ENCODE measurements around the gene CFAP74. TPM values are rescaled to one million over a fixed set of nuclear protein-coding genes. Genes with fewer than 3 reads are reported as not detected.

Gene CFAP74
- total RNA-seq, 1 experiment from 2014 or later, result 0.28 TPM

GRCh38 chr1:1938613-1939295 lies 64.8 kb downstream of the CFAP74 start:
- Histone ChIP-seq H2BK12ac (ENCODE audit: insufficient read length, low read depth, low read length) (no peak overlapping the region), H2BK5ac (ENCODE audit: insufficient read length, low read length) (no peak overlapping the region), H3K4ac (ENCODE audit: low read depth, low read length) (no peak overlapping the region), H2BK120ac (ENCODE audit: low read depth, low read length, poor library complexity, severe bottlenecking) (no peak overlapping the region), H3K23me2 (ENCODE audit: insufficient read length, low read depth, low read length, poor library complexity, severe bottlenecking) (no peaks in the 10 kb centered on the region), H3K79me2 (ENCODE audit: insufficient read depth, low read length) (no peaks in the 10 kb centered on the region), H4K8ac (replicated peaks; ENCODE audit: insufficient read length, low read depth, low read length) (no peak overlapping the region), H3K4me2 (ENCODE audit: insufficient read depth, insufficient read length, low read length) (no peak overlapping the region), H2BK20ac (ENCODE audit: low read depth, low read length, poor library complexity, severe bottlenecking) (no peak overlapping the region), H3T11ph (ENCODE audit: low read length) (no peak overlapping the region), H2AFZ (ENCODE audit: low read length) (no peak overlapping the region), H3K27me3 (ENCODE audit: insufficient read depth, low read length) (no peaks in the 10 kb centered on the region), H2AK5ac (ENCODE audit: insufficient read length, low read length) (no peak overlapping the region), H3K56ac (ENCODE audit: insufficient read length, low read depth, low read length) (no peak overlapping the region), H3K27ac (ENCODE audit: insufficient read length, low read depth, low read length) (no peak overlapping the region), H3K79me1 (ENCODE audit: insufficient read depth, low read depth, low read length, poor library complexity, severe bottlenecking) (no peaks in the 10 kb centered on the region), H3K14ac (ENCODE audit: insufficient read depth, low read length) (no peak overlapping the region), H4K5ac (ENCODE audit: insufficient read length, low read depth, low read length) (no peak overlapping the region), H3K9ac (ENCODE audit: extremely low read depth, insufficient read length, low read length) (no peak overlapping the region), H3K4me1 (ENCODE audit: insufficient read depth, low read length) (no peaks in the 10 kb centered on the region), H2BK15ac (ENCODE audit: low read depth, low read length) (no peak overlapping the region), H3K23ac (ENCODE audit: insufficient read length, low read depth, low read length) (no peak overlapping the region), H4K20me1 (ENCODE audit: control insufficient read depth, insufficient read depth, insufficient read length) (peaks cover 3% of the 10 kb centered on the region), H3K18ac (ENCODE audit: insufficient read length, low read depth, low read length) (no peak overlapping the region), H3K9me3 (ENCODE audit: control insufficient read depth, low read depth, low read length) (no peaks in the 10 kb centered on the region), H4K91ac (ENCODE audit: insufficient read length, low read depth, low read length) (no peak overlapping the region)
- Mint-ChIP-seq H3K36me3 (ENCODE audit: insufficient read depth in 1 of 3, low read depth in 3 of 3) (no peaks in the 10 kb centered on the region), H3K27me3 (ENCODE audit: low read depth) (no peaks in the 10 kb centered on the region; the same call in none of the 2 replicates), H3K4me3 (no peak overlapping the region), H3K27ac (no peak overlapping the region), H3K4me1 (peaks cover 4% of the 10 kb centered on the region in 2 experiments; a peak in 3 of 4 replicates), H3K9me3 (peaks cover 5 to 12% of the 10 kb centered on the region in 2 experiments)
- no peak for DNase-seq
- WGBS (ENCODE audit: extremely low coverage, insufficient read length, low lambda C conversion rate), result 100% methylated on average over 5 of the region's 24 CpGs
- TF ChIP-seq, protein P1, sequence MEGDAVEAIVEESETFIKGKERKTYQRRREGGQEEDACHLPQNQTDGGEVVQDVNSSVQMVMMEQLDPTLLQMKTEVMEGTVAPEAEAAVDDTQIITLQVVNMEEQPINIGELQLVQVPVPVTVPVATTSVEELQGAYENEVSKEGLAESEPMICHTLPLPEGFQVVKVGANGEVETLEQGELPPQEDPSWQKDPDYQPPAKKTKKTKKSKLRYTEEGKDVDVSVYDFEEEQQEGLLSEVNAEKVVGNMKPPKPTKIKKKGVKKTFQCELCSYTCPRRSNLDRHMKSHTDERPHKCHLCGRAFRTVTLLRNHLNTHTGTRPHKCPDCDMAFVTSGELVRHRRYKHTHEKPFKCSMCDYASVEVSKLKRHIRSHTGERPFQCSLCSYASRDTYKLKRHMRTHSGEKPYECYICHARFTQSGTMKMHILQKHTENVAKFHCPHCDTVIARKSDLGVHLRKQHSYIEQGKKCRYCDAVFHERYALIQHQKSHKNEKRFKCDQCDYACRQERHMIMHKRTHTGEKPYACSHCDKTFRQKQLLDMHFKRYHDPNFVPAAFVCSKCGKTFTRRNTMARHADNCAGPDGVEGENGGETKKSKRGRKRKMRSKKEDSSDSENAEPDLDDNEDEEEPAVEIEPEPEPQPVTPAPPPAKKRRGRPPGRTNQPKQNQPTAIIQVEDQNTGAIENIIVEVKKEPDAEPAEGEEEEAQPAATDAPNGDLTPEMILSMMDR (conservative IDR thresholded peaks at IDR 0.05), result no peak
